C4-2B (cell line): ENCODE results near the gene NOXA1.

Experiments used
- CTCF ChIP-seq: fragments of 450-650 bp; conservative IDR thresholded peaks from 2 replicates; pipeline ENCODE4 v1.5.1; 2017; ENCODE audit warnings: mild to moderate bottlenecking
- ZFX ChIP-seq: fragments of 450-650 bp; IDR thresholded peaks from 2 replicates; pipeline ENCODE4 v1.6.1; 2017

GRCh38 chr9:137396227-137396626, 27.0 kb upstream of the NOXA1 start:
- no peak for TF ChIP-seq CTCF
- no peak for TF ChIP-seq ZFX
